ENCODE data around the gene IER5L. TPM values are rescaled to one million over a fixed set of nuclear protein-coding genes. Genes with fewer than 3 reads are reported as not detected.

IER5L gene
- total and polyA plus RNA-seq, 9 of the 15 experiments (the other 6 are each of a cell fraction or from before 2014, with no cell fraction given), result 0.14 to 11.9 (median 0.52) TPM

DNA sequence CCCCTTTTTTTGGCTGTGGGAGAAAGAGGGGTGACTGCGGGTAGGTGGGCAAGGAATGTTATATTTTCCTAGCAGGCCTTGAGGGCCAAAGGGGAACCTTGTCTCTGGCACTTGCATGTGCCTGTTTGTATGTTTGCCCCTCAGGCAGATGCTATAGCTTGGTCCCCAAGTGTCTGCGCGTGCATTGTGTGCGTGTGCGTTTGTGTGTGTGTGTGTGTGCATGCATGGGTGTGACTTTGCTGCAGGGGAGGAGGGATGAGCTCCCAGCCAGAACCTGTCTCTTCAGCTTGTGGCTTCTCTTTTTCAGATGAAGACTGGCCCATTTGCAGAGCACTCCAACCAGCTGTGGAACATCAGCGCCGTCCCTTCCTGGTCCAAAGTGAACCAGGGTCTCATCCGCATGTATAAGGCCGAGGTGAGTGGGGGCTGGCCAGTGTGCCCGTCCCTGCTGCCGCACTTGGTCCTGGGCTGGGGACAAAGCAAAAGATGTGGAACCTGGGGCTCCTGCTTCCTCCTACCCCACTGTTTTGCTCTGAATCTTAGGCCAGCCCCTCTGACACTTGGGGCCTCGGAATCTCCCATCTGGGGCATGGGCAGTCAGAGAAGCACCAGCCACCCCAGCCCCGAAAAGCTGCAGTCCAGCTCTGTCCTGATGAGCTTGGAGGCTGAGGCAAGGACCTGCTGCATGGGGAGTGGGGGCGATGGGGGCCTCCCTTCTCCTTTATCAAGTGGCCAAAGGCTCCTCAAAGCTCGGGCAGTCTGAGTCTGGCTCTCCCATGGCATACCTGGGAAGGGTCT, 35.7 kb downstream of the IER5L start:
- Histone ChIP-seq H2AFZ (ENCODE audit: low read depth, low read length) (no peak overlapping the region), H3K4me3 (no peak overlapping the region), H3K27me3 (ENCODE audit: control insufficient read depth in 2 of 2, insufficient read depth in 2 of 2, low read length in 2 of 2) (no peaks in the 10 kb centered on the region), H3K79me2 (ENCODE audit: control insufficient read depth, insufficient read depth, low read length) (peaks cover 17% of the 10 kb centered on the region), H3K9ac (ENCODE audit: insufficient read depth in 1 of 2, low read depth in 2 of 2, low read length in 2 of 2) (peak overlapping the region in 1 of 2 experiments; percentile 6; a peak in 1 of 4 replicates), H4K20me1 (replicated peaks; ENCODE audit: control insufficient read depth, insufficient read depth, low read length) (no peaks in the 10 kb centered on the region), H3K9me1 (ENCODE audit: control insufficient read depth, insufficient read depth, low read length) (no peaks in the 10 kb centered on the region), H3K4me1 (replicated peaks in 1 of 2; ENCODE audit: control insufficient read depth in 2 of 2, insufficient read depth in 2 of 2, low read length in 2 of 2) (peaks cover 30 to 62% of the 10 kb centered on the region in 2 experiments), H3K4me2 (ENCODE audit: insufficient read depth, low read length) (no peak overlapping the region), H3K27ac (ENCODE audit: extremely low read depth, low read depth, low read length) (no peak overlapping the region), H3K9me3 (replicated peaks; ENCODE audit: control insufficient read depth, insufficient read depth, low read depth, low read length) (no peaks in the 10 kb centered on the region), H3K36me3 (ENCODE audit: control insufficient read depth, insufficient read depth, low read length) (peaks cover 59% of the 10 kb centered on the region; the same call in 2 of the 3 replicates)
- WGBS (ENCODE audit: insufficient coverage, low coverage, missing lambda C conversion rate), result 94% methylated on average over 12 of the region's 15 CpGs
- in situ Hi-C loops (cut with MboI) (no loop called here), intact Hi-C loops (cut with micrococcal nuclease) (no loop called here)
- BruUV-seq (replicated peaks), result no TSS peak
- no peak for DNase-seq (ENCODE audit: extremely low read depth in 1 of 4, low spot score in 3 of 4)
- no peak for ATAC-seq
- ChIA-PET CTCF (ENCODE audit: low intra/inter-chr PET ratio) (interaction anchor here (0.7 kb wide), 1 partner anchor 469 kb away, joined by 3 read pairs; no protein-coding TSS in a partner anchor), POLR2A (interaction anchor here (0.9 to 2.1 kb wide), 9 partner anchors 9 to 466 kb away, joined by 3 to 6 read pairs (median 4); partner anchors contain the start of genes IER5L and PTPA)
- FAIRE-seq, result no peak
- no peak for TF ChIP-seq FOXK1 (CRISPR knock-in tag; IDR thresholded peaks at IDR 0.05; ENCODE audit: borderline replicate concordance)
- TF ChIP-seq IRF2 (CRISPR knock-in tag; IDR thresholded peaks at IDR 0.05), result 0 out of 2 replicates have a peak, but pooled peaks have one; percentile 21
- TF ChIP-seq KLF6 (CRISPR knock-in tag; IDR thresholded peaks at IDR 0.05; ENCODE audit: borderline replicate concordance), result no peak
- no peak for TF ChIP-seq MTA3 (IDR thresholded peaks at IDR 0.05; ENCODE audit: borderline replicate concordance)
- TF ChIP-seq PURB (CRISPR knock-in tag; IDR thresholded peaks at IDR 0.05; ENCODE audit: low read depth), result no peak
- TF ChIP-seq KLF16 (IDR thresholded peaks at IDR 0.05), result no peak
- TF ChIP-seq, protein P1, sequence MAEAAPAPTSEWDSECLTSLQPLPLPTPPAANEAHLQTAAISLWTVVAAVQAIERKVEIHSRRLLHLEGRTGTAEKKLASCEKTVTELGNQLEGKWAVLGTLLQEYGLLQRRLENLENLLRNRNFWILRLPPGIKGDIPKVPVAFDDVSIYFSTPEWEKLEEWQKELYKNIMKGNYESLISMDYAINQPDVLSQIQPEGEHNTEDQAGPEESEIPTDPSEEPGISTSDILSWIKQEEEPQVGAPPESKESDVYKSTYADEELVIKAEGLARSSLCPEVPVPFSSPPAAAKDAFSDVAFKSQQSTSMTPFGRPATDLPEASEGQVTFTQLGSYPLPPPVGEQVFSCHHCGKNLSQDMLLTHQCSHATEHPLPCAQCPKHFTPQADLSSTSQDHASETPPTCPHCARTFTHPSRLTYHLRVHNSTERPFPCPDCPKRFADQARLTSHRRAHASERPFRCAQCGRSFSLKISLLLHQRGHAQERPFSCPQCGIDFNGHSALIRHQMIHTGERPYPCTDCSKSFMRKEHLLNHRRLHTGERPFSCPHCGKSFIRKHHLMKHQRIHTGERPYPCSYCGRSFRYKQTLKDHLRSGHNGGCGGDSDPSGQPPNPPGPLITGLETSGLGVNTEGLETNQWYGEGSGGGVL (CRISPR knock-in tag; IDR thresholded peaks at IDR 0.05), result no peak
- TF ChIP-seq GTF2F1 (IDR thresholded peaks at IDR 0.05; ENCODE audit: low read depth, low read length), result no peak
- TF ChIP-seq SREBF2 (CRISPR knock-in tag; IDR thresholded peaks at IDR 0.05), result no peak
- no peak for TF ChIP-seq ELF4 (CRISPR knock-in tag; IDR thresholded peaks at IDR 0.05)
- TF ChIP-seq ZNF263 (CRISPR knock-in tag; IDR thresholded peaks at IDR 0.05; ENCODE audit: borderline replicate concordance), result 0 out of 2 replicates have a peak, but pooled peaks have one; percentile 17
- TF ChIP-seq HNRNPLL (IDR thresholded peaks at IDR 0.05; ENCODE audit: low read depth, low read length, poor library complexity, severe bottlenecking), result no peak
- no peak for TF ChIP-seq ZKSCAN8 (CRISPR knock-in tag; IDR thresholded peaks at IDR 0.05)
- TF ChIP-seq CEBPG (CRISPR knock-in tag; IDR thresholded peaks at IDR 0.05), result no peak
- TF ChIP-seq CEBPG (tag; conservative IDR thresholded peaks at IDR 0.05 in 1 of 2, IDR thresholded peaks at IDR 0.05 in 1 of 2), result no peak
- no peak for TF ChIP-seq SRF (CRISPR knock-in tag; IDR thresholded peaks at IDR 0.05)
- TF ChIP-seq SMARCE1 (IDR thresholded peaks at IDR 0.05), result no peak
- TF ChIP-seq, protein P2, sequence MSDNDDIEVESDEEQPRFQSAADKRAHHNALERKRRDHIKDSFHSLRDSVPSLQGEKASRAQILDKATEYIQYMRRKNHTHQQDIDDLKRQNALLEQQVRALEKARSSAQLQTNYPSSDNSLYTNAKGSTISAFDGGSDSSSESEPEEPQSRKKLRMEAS (CRISPR knock-in tag; IDR thresholded peaks at IDR 0.05), result 0 out of 2 replicates have a peak, but pooled peaks have one; percentile 22
- TF ChIP-seq, protein P3, sequence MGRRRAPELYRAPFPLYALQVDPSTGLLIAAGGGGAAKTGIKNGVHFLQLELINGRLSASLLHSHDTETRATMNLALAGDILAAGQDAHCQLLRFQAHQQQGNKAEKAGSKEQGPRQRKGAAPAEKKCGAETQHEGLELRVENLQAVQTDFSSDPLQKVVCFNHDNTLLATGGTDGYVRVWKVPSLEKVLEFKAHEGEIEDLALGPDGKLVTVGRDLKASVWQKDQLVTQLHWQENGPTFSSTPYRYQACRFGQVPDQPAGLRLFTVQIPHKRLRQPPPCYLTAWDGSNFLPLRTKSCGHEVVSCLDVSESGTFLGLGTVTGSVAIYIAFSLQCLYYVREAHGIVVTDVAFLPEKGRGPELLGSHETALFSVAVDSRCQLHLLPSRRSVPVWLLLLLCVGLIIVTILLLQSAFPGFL (CRISPR knock-in tag; IDR thresholded peaks at IDR 0.05), result no peak
- TF ChIP-seq TFAM (CRISPR knock-in tag; conservative IDR thresholded peaks at IDR 0.05), result no peak

Measured in K562 (cell line).